ENCODE data around the gene RERE.

RERE gene

GRCh38 chr1:8817412-8818324 lies at the start of gene RERE:
TSS of gene RERE (minus strand) at chr1:8817640.
- peak; percentile 96 for DNase-seq

- no peak for DNase-seq
These were observed 49.5 kb upstream of the RERE start for GRCh38 chr1:8866792-8867415.

- no peak for DNase-seq
These were observed 48.8 kb upstream of the RERE start for GRCh38 chr1:8866173-8866791.

- no peak for DNase-seq
These were observed 47.4 kb upstream of the RERE start for GRCh38 chr1:8864713-8865344.

- no peak for DNase-seq
These were observed 46.4 kb upstream of the RERE start for GRCh38 chr1:8863794-8864233.

GRCh38 chr1:8863138-8863537 lies 45.7 kb upstream of the RERE start:
- no peak for DNase-seq

GRCh38 chr1:8862528-8862927 lies 45.1 kb upstream of the RERE start:
- DNase-seq = peak; percentile 51

- no peak for DNase-seq
These were observed 43.5 kb upstream of the RERE start for GRCh38 chr1:8860738-8861516.

- peak; percentile 43 for DNase-seq
These were observed 41.7 kb upstream of the RERE start for GRCh38 chr1:8858888-8859706.

- DNase-seq = no peak
These were observed 40.8 kb upstream of the RERE start for GRCh38 chr1:8858112-8858668.

GRCh38 chr1:8856689-8857412 lies 39.4 kb upstream of the RERE start:
- no peak for DNase-seq

GRCh38 chr1:8854240-8854639 lies 36.8 kb upstream of the RERE start:
- no peak for DNase-seq

- DNase-seq = no peak
These were observed 33.6 kb upstream of the RERE start for GRCh38 chr1:8851060-8851459.

GRCh38 chr1:8848663-8849386 lies 31.4 kb upstream of the RERE start:
- DNase-seq = peak; percentile 78

- DNase-seq = no peak
These were observed 30.6 kb upstream of the RERE start for GRCh38 chr1:8847990-8848389.

GRCh38 chr1:8846263-8846662 lies 28.8 kb upstream of the RERE start:
- no peak for DNase-seq

GRCh38 chr1:8845104-8846097 lies 28.0 kb upstream of the RERE start:
- no peak for DNase-seq

- no peak for DNase-seq
These were observed 27.1 kb upstream of the RERE start for GRCh38 chr1:8844501-8845006.

Data from activated naive CD4-positive, alpha-beta T cell treated with anti-CD3 and anti-CD28 coated beads, Interleukin-2, amount 50 U/mL, for 16 hours (primary cell).